ENCODE data around the gene YWHAG.
"Not testable (repeated sequence)": the region's sequence is repeated elsewhere in the genome, so short reads cannot be mapped to it uniquely, and the experiment has no call there.

YWHAG gene

DNA sequence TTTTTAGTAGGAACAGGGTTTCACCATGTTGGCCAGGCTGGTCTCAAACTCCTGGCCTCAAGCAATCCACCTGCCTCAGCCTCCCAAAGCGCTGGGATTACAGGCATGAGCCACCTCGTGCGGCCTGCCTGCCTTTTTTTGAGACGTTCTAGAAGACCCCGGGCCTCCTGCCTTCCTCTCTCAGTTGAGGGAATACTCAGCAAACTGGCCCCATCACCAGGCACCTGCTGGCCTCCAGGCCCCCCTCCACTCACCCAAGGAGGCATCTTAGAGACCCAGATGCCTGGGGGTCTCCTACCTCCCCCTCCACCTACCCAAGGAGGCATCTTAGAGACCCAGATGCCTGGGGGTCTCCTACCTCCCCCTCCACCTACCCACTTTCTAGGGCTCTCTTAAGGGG, 65.9 kb downstream of the YWHAG start:
- not testable (repeated sequence) for DNase-seq

DNA sequence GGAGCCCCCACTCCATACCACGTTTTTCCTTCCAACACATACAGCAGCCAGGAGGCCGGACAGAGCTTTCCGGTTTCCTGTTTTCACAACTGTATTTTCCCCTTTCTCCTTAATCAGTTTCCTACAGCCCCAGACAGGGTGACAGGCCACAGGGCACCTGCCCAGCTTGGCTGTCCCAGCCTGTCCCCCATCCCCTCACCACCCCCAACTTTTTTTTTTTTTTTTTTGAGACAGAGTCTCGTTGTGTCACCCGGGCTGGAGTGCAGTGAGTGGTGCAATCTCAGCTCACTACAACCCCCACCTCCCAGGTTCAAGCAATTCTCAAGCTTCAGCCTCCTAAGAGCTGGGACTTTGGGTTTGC, 66.6 kb downstream of the YWHAG start:
- DNase-seq = no peak

DNA sequence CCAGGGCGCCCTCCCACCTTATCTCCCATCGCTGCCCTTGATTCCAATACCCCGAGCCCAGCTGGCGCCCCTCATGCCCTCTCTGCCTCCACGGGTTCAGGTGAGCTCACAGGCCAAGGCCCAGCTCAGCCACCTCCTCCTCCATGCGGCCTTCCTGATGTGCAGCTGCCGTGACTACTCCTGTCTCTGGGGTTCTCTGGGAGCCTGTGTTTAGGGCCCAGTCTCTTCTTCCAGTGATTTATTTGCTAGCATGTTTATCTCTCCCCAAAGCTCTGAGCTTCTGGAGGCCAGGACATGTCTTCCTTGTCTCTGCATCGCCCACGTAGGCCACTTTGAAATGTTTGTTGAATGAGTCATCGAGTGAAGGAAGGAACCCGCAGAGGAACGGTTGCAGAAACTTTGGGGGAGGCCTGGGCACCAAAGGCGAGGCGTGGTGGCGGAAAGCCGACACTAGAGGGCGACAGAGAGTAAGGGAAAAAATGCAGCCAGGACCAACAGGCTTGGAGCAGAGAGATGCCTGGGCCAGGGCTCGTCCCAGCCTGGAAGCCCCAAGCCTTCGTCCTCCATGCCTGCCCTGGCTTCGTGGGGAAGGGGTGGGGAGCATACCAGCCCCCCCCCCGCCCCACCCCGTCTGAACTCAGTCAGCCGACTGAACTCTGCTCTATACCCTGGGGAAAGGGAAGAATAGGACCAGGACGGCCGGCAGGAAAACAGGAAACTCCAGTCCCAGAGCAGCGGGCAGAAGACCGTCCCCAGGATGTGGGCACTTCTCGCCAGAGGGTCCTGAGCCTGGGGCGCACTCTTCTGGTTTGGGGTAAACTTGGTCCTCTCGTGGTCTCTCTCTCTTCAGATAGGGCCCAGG, 67.2 kb downstream of the YWHAG start:
- peak; percentile 71 for DNase-seq

DNA sequence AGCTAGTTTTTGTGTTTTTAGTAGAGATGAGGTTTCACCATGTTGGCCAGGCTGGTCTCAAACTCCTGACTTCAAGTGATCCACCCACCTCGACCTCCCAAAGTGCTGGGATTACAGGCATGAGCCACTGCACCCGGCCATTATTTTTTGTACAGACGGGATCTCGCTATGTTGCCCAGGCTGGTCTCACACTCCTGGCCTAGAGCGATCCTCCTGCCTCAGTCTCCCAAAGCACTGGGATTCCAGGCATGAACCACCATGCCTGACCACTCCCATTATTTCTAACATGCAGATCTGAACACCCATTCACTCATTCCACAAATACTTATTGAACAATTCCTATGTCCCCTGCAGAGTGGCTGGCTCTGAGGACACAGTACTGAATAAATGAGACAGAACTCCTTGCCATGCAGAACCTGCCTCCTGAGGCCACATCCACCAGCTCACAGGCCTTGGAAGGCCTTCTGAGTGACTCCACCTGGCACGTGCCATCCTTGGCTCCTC, 67.9 kb downstream of the YWHAG start:
- not testable (repeated sequence) for DNase-seq

DNA sequence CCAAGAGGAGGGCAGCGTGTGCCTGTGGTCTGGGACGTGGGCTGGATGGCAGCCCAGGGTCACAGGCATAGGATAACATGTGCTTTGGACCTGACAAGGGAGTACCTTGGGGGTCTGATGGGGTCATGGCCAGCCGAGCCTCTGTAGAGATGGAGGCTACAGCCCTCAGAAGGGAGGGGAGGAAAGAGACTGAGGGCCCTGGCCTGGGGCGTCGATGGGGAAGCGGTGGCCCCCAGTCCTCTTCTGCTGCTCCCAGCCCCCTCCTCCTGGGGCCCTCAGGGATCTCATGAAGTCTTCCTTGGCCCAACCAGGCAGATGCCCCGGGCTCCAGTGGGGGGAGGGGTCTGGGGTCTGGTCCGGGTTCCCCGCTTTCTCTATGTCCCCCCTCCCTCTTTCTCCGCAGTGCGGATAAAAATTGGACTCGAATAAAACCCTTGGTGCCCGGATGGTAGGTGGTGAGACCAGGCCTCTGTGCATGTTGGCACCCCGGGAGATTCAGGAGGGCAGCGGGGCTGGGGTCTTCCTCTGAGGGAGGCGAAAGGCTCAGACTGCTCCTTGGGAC, 71.9 kb downstream of the YWHAG start:
- no peak for DNase-seq

DNA sequence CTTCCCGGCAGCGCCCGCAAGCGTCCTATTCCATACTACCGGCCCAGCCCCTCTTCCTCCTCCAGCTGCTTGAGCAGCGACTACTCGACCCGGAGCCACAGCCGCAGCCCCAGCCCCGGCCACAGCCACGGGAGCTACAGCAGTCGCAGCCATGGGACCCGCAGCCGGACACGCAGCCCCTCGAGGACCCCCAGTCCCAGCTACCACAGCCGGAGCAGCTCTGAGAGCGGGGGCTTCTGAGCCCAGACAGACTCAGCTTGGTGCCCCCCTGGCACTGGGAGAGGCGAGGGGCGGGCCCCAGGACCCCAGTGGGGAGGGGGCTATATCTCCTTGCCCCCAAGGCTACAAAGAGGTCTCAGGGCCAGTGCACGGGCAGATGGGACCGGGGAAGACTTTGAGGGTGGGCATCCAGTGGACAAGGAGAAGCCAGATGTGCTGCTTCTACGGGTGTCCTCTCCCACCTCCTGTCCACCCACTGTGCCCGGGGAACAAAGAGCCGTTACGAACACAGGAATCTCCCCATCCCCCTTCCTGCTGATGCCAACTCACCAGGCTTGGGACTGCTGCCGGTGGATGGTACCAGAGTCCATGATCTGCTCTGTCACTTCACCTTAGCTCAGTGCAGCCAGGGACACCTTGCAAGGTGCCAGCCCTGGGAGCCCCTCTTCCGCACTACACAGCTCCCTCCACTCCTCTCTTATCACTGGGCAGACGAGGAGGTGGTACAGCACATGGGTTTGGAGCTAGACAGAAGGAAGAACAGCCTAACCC, 73.0 kb downstream of the YWHAG start:
- DNase-seq = no peak

DNA sequence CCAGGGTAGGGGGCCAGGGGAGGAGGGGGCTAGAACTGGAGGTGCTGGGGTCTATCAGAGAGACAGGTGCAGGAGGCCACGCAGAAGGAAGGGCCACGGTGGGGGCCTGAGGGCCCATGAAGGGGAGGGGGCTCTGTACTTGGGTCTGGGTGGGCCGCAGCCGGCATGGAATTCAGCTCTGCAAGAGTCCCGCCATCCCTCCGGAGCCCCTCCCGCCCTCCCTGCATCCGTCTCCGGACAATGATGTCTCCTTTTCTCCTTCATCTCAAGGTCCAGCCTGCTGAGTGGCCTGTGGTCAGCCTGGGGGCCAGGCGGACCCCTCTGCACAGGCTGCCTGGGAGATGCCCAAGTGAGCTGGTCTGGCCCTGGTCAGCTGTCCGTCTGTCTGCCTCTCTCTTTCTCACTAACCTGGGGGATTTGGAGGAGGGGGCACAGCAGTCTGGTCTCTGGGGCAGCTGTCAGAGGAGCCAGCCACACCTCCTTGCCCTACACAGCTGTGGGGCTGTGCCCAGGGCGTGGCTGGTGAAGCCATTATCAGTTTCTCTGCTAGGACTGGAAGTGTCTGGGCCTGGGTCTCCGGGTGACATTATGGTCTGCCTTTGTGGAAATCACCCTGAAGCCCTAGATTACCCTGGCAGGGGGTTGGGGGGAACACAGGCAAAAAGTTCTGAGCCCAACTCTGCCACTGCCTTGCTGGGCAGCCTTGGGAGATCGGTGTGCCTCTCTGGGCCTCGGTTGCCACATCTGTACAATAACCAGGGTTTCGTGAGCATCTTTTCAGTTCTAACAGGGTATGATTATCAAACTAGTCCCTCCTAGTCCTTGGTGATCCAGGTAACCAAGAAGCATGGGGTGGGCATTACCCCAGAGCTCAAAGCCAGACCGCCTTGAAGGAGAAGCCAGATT, 75.3 kb downstream of the YWHAG start:
- no peak for DNase-seq

DNA sequence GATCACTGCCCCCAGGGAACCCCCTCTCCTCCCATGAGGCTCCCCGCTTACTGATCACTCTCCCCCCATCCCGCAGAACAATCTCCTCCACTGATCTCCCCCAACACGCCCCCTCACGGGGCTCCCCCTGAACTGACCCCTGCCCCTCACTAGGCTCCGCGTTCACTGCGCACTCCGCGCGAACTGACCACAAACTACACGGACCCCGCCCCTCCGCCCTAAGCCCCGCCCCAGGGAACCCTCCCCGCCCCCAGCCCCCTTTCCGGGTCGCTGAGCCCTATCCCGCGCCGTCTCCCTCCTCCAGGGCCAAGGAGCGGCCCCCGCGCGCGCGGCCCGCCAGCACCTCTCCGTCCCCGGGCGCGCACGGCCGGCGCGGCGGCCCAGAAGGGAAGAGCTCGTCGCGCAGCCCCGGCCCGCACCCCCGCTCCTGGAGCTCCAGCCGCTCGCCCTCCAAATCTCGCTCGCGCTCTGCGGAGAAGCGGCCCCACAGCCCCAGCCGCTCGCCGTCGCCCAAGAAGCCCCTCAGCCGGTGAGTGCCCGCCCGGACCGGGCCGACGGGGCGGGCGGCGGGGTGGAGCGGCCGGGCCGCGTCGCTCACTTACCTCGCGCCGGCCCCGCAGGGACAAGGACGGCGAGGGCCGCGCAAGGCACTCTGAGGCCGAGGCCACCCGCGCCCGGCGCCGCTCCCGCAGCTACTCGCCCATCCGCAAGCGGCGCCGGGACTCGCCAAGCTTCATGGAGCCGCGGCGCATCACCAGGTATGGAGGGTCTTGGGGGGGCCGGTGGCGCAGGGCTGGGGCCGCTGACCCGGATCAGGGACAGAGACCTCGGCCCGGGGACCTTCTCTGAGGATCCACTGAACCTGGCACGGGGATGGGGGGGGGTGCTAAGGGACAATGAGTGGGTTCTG, 76.2 kb downstream of the YWHAG start:
- no peak for DNase-seq

DNA sequence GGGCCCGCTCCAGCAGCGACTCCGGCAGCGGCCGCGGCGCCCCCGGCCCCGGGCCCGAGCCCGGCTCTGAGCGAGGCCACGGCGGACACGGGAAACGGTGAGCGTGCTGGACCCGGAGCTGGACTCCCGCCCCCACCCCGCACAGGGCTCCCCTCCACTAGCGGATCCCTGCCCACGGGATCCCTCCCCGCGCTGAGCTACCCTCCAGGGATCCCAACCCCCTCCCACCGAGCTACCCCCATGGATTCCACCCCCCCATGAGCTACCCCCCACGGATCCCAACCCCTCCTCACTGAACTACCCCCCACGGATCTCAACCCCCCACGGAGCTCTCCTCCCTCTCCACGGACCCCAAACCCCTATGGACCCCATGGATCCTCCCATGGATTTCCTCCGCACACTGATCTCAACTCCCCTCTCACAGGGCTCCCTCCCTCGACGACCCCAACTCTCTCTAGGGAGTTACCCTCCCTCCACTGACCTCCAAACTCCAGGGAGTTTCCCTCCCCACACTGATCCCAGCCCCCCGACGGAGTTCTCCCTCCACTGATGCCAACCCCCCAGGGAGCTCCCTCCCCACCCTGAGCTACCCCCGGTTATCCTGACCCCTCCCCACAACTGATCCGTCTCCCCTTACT, 77.0 kb downstream of the YWHAG start:
- no peak for DNase-seq

DNA sequence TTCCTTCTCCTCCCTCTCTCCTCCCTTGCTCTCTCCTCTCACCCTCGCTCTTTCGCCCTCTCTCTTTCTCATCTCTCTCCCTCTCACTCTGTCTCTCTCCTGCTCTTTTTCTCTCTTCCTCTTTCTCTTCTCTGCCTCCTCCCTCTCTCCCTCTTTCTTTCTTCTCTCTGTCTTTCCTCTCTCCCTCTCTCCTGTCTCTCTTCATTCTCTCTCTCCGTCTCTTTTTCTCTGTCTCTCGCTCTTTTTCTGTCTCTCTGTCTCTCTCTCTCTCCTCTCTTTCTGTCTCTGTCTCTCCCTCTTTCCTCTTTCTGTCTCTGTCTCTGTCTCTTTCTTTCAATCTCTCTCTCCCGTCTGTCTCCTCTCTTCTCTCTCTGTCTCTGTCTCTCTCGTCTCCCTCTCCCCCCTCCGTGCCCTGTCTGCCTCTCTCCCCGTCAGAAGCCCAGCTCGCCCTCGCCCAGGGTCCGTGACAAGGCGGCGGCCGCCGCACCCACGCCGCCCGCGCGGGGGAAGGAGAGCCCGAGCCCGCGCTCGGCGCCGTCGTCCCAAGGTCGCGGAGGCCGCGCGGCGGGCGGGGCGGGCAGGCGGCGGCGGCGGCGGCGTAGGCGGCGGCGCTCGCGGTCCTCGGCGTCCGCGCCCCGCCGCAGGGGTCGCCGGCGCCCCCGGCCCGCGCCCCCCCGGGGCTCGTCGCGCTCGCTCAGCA, 77.6 kb downstream of the YWHAG start:
- DNase-seq = no peak

DNA sequence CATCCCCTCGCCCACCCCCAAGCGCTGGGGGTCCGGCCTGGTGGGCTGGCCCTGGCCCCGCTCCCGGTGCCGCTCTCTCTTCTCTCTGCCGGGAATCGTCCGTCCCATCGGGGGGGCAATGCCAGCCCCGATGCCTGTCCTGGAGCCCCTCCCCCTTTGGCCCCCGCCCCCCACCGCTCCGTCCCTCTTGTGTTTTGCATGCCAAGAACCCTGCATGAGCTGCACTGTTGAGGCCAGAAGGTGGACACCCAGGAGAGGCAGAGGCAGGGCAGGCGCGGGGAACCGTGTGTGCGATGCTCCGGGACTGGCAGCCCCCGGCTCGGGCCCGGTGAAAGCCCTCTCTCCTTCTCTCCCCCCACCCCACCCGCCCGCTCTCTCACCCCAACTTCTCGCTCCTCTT, 78.4 kb downstream of the YWHAG start:
- no peak for DNase-seq

DNA sequence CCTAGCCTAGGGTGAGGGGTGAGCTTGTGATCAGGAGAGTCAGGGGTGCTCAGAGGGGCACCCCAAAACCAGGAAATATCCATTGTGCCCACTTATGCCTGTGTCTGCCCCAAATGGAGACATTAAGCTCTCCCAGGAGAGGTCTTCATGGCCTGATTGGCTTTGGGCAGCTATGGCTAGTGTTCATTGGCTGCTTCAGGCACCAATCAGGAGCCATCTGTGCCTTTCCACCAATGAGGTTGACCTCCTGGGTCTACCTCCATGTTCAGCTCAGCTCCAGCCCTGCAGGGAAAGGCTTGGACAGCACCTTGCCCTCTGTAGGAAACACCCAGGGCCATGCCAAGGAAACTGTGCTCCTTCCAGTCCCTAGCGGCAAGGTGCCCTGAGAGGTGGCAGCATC, 80.3 kb downstream of the YWHAG start:
- no peak for DNase-seq
